Stimulated activated CD4-positive, alpha-beta T cell treated with anti-CD3 and anti-CD28 coated beads, Interleukin-2, amount 100 ng/mL, for 24 hours (primary cell): Measurements from ENCODE around the gene TIAM2.
A peak's percentile ranks its signal among the peaks of the same experiment; 100 is the strongest.
"Not testable (repeated sequence)": the region's sequence is repeated elsewhere in the genome, so short reads cannot be mapped to it uniquely, and the experiment has no call there.

Experiments
- DNase-seq, 2 donors: peaks; one replicate each; pipeline ENCODE4 v3.0.0-alpha.2; 2020

TIAM2 gene

GRCh38 chr6:155064303-155064702 lies 69.2 kb downstream of the TIAM2 start:
- DNase-seq = no peak

- DNase-seq = no peak
Measured at GRCh38 chr6:155066361-155066760, 71.2 kb downstream of the TIAM2 start.

DNA sequence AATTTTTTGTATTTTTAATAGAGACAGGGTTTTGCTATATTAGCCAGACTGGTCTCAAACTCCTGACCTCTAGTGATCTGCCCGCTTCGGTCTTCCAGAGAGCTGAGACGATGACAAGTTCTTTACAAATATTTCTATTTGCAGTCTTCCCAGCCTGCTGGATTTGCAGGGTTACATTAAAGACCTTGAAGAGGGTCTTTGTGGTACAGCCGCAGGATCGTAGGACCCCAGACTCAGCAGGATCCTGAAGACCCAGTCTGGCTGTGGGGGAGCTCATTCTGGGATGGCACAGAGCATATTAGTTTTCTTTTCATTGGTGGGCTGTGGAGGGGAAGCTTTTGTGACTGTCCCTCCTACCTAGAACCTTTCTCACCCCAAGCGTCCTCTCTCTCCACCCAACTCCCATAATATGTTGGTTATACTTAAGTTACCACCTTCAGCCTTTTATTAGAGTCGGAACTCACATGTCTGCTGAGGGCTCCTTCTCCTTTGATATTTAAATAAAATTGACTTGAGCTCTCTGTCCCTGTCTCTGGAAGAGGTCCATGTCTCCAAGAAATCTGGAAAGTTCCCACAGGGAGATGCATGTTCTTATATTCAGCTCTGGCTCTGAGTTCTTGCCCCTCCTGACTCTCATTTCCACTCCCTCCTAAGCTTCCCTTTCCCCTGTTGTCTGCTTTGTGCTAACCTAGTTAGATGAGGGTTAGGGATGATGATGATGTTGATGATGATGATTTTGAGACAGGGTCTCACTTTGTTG lies 72.0 kb downstream of the TIAM2 start:
- DNase-seq = no peak

DNA sequence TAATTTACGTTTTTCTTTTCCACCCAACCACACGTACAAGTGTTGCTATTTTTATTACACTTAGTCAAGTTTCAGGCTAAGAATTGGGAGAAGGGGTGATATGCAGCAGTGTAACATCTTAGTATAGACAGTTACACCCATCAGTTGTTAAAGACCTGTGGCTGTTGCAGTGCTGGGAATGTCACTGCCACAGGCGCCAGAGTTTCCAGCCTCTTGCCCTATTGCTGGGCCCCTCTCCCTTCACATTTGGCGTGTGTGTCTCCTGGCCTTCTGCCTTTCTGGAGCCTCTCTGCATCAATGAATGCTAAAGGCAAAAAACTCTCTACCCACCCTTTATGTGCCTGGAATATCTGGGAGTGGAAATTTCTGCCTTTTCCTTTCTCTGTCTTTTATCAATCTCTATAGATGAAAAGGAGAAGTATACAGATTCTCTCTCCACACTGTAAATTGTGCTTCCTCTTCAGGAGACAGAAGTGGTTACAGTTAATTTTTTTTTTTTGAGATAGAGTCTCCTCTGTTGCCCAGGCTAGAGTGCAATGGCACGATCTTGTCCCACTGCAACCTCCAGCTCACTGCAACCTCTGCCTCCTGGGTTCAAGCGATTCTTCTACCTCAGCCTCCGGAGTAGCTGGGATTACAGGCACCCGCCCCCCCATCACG lies 73.0 kb downstream of the TIAM2 start:
- no peak for DNase-seq

DNA sequence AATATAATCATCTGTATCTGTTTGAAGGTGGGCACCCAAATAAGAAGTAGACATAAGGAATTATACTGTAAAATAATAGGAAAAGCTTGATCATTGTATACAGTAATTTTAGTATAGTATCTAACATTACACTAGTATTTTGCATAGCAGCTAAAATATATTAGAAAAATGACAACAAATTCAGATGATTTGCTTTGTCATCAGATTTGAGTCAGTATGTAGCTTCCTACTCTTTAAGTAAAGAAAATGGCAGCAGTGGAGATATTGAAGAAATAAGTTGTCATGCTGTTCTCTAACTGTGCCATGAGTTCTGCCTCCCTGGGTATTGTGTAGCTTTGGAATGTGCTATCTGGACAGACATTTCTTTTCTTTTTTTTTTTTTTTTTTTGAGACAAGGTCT lies 74.4 kb downstream of the TIAM2 start:
- DNase-seq = no peak

DNA sequence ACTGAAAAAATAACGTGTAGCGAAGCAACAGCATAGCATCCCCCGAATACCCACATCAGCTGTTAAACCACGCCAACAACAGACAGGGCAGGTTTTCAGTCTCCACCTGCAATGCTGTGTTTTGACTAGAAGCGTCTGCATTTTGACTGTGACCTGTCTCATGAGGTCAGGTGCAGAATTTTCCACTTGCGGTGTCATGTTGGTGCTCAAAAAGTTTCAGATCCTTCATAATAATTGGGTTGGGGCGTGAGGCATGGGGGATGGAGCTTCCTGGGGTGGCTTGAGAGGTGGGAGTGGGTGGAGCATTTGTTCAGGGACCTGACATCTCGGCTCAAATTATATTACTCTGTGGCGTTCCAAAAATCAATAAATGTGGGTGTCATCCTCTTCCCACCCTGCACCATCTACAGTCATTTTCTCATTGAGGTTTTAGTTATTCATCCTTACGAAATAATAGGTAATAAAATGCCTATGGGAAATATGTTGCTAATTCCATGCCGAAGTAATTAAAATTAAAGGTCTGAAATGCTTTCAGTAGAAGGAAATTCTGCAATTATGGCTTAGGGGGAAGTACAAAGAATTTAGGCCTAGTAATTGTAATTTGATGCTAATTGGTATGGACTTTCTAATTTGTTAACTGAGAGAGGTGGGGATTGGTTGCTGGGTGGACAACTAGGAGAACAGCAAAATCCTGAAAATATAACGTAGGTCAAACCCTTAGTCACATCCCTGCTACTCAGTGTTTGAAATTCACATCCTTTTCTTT lies 81.0 kb downstream of the TIAM2 start:
- DNase-seq = no peak

GRCh38 chr6:155077331-155077730 lies 82.2 kb downstream of the TIAM2 start:
- no peak for DNase-seq

- DNase-seq = no peak
Measured at GRCh38 chr6:155077784-155078183, 82.7 kb downstream of the TIAM2 start.

GRCh38 chr6:155078331-155078745 lies 83.2 kb downstream of the TIAM2 start:
- DNase-seq = no peak

GRCh38 chr6:155079985-155080452 lies 84.9 kb downstream of the TIAM2 start:
- peak in 1 of 2 donors; percentile 11 for DNase-seq

- no peak for DNase-seq
Measured at GRCh38 chr6:155080881-155081845, 86.0 kb downstream of the TIAM2 start.

GRCh38 chr6:155084431-155085123 lies 89.5 kb downstream of the TIAM2 start:
- DNase-seq = no peak

DNA sequence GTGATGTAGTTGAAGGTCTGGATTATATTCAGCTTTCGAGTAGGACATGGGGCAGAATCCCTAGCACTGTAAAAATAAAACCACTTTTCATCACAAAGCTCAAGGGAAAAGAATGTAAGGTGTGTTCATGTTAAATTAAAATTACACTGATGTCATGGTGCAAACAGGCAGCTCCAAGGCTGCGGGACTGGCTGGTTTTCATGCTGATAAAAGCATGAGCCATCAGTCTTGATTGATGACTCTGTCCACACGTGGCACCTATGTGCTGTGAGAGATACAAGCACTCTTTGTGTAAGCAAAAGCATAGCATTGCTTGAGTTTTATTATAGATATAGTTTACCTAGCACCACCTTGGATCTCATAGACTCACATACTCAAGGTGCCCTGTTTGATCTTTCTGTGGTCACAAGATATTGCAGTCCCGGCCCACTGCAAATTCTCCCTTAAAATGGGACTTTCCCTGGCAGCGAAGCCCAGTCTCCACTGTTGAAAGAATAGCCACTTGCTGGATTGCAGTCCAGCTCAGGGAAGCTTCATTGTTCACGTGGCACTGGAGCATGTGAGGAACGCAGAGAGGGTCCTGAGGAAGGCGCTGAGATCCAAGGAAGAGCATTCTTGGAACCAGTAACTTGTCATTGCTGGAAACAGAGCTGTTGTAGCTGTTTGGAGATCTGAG lies 90.6 kb downstream of the TIAM2 start:
- DNase-seq = no peak

DNA sequence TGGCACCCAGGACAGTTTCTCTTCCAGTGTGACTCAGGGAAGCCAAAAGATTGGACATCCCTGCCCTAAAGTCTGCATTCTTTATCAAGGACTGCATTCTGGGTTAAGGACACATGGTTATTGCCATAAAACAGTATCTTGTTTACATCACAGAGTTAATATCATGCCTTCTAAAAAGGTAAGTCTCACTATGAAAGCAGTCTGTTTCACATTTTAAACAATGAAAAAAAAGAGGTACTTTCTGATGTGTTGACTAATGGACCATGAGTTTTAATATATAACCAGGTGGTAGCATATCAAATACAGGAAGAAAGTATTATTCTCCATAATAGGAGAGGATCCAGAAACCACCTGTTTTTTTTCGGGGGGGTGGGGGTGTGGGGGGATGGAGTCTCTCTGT lies 93.7 kb downstream of the TIAM2 start:
- DNase-seq = no peak

DNA sequence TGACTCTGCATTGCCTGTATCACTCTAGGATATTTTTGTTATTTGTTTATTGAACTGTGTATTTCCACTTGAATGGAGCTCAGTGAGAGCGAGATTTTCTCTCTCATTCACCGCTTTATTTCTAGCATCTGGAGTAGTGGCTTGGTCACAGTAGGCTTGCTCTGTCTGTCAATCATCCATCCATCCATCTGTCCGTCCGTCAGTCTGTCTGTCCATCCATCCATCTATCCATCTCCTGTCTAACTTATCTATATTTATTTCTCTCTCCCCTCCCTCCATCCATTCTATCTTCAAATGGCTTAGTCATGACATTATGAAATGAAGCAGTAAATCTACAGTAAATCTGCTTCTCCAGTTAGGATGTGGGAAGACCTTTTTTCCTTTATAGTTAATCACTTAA lies 94.6 kb downstream of the TIAM2 start:
- DNase-seq = no peak

- no peak for DNase-seq
Measured at GRCh38 chr6:155090166-155090565, 95.1 kb downstream of the TIAM2 start.

DNA sequence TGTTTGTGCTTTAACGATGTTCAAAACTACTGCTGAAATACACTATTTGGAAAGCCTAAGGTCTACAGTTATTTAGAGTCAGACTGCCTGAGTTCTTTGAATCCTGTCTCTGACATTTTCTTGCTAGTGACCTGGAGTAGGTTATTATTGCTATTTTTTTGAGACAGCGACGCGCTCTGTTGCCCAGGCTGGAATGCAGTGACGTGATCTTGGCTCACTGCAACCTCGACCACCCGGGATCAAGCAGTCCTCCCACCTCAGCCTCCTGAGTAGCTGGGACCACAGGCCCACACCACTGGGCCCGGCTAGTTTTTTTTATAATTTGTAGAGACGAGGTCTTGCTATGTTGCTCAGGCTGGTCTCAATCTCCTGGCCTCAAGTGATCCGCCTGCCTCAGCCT lies 96.6 kb downstream of the TIAM2 start:
- DNase-seq = no peak

DNA sequence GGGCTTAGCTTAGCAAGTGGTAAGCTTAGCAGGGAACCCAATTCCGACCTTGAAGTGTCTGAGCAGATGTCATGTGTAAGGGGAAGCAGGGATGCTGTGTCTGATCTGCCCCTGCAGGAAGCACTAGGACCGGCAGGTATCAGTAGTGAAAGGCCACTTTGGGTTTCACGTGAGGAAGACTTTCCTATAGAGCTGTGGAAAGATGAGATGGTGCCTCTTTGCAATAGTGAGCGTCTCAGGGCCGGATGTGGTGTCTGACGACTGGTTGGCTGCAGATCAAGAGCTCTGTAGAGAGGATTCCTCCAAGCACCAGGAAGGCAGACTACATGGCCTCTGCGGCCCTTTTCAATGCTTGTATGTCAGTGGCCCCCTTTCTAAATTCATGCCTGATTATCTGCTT lies 98.3 kb downstream of the TIAM2 start:
- peak; percentile 35 to 37 for DNase-seq

- no peak for DNase-seq
Measured at GRCh38 chr6:155100087-155100486, 105.0 kb downstream of the TIAM2 start.

- DNase-seq = no peak
Measured at GRCh38 chr6:155100591-155100990, 105.5 kb downstream of the TIAM2 start.

DNA sequence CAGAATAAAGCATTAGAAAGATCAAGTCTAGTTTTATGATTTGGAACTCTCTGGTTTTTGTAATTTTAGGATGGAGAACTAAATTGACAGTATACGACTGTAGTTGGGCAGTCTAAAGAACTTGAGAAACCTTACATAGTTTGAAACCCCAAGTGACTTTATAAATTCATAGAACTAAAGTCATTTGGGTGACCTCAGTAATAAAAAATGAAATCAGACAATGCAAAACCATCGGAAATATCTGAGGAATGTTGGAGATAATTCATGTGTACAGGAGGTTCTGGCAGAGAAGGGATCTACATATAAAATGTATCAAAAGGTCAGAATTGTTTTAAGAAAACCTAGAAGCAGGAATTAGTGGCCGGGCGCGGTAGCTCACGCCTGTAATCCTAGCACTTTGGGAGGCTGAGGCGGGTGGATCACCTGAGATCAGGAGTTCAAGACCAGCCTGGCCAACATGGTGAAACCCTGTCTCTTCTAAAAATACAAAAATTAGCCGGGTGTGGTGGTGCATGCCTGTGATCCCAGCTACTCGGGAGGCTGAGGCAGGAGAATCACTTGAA lies 108.0 kb downstream of the TIAM2 start:
- not testable (repeated sequence) for DNase-seq
